ENCODE measurements around the gene SIL1.
"Not testable (repeated sequence)": the region's sequence is repeated elsewhere in the genome, so short reads cannot be mapped to it uniquely, and the experiment has no call there.

The SIL1 gene

DNA sequence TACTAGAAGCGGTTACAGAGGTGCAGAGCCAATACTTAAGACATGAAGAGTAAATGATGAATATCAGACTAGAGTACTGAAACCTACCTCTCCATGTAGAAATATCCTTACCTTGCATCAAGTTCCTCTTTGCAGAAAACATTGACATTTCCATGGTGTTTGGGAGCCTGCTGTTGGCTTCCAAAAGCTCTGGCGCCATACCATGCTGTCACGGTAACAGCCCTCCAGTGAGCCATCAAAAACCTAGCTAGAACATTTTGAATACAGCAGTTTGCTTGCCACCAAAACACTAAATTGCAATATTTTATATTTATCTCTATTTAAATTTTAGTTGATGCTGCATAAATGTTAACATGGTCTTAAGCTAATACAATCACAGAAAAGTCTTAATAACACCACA is 179.0 kb downstream of the SIL1 start:
- FAIRE-seq = no peak

DNA sequence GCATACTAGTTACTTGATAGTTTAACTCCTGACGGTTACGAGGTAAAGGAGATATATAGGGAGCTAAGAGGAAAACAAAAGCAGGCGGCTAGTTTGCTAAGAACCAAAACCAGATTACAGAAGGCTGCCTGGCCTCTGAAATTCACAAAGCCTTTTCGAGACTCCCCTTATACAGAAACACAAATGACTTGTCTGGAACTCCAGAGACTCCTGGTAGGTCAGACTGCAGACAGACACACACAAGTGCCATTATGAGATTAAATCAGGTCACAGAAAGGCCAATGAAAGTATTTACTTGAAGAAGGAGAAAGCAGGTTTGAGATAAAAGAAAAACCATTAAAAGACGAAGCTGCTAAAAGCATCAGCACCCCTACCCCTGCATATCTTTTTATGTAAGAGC is 180.5 kb downstream of the SIL1 start:
- no peak for FAIRE-seq

DNA sequence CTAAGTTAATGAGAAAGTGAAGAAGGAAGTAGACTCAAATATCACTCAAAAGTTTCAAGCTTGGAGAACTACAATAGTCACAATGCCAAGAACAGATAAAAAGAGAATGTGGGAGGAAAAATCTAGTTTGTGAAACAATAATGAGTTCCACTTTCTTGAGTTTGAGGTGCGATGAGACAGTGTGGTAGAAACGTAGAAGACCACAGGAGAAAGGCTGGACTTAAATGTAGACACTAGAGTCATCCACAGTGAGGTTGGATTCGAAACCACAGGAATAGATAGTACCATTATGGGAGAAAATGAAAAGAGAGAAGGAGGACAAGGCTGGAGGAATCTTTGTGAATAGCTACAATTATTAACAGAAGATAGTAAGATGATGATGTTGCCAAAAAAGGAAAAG is 182.0 kb downstream of the SIL1 start:
- FAIRE-seq = no peak

DNA sequence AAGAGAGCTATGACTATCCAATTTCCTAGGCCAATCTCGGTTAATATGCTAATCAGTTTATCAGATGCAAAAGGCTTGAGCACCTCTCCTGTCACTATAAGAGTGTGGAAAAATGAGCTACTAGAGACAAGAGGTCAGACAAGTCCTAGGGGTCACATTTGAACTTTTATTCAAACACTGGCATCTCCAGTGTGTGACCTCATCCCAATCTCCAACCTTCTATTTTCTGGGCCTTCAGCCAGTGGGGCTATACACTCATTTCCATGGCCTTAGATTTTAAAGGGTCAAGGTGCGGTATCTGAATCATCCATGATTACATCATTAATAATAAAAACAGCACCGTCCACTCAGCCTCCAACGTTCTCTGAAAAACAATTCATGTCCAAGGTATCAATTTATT is 183.4 kb downstream of the SIL1 start:
- no peak for FAIRE-seq

DNA sequence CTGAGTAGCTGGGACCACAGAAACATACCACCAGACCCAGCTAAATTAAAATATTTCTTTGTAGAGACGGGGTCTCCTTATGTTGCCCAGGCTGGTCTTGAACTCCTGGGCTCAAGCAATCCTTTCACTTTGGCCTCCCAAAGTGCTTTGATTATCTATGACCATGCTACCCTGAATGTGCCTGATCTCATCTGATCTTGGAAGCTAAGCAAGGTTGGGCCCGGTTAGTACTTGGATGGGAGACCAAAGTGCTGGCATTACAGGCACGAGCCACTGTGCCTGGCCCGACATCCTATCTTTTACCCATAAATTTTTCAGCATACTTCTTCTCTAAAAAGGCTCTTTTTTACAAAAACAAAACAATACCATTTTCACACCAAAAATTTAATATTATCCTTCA is 186.0 kb downstream of the SIL1 start:
- FAIRE-seq = no peak

DNA sequence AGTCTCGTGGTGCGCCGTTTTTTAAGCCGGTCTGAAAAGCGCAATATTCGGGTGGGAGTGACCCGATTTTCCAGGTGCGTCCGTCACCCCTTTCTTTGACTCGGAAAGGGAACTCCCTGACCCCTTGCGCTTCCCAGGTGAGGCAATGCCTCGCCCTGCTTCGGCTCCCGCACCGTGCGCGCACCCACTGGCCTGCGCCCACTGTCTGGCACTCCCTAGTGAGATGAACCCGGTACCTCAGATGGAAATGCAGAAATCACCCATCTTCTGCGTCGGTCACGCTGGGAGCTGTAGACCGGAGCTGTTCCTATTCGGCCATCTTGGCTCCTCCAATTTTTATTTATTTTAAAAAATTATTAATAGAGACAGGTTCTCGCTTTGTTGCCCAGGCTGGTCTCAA is 187.0 kb downstream of the SIL1 start:
- FAIRE-seq = not testable (repeated sequence)

DNA sequence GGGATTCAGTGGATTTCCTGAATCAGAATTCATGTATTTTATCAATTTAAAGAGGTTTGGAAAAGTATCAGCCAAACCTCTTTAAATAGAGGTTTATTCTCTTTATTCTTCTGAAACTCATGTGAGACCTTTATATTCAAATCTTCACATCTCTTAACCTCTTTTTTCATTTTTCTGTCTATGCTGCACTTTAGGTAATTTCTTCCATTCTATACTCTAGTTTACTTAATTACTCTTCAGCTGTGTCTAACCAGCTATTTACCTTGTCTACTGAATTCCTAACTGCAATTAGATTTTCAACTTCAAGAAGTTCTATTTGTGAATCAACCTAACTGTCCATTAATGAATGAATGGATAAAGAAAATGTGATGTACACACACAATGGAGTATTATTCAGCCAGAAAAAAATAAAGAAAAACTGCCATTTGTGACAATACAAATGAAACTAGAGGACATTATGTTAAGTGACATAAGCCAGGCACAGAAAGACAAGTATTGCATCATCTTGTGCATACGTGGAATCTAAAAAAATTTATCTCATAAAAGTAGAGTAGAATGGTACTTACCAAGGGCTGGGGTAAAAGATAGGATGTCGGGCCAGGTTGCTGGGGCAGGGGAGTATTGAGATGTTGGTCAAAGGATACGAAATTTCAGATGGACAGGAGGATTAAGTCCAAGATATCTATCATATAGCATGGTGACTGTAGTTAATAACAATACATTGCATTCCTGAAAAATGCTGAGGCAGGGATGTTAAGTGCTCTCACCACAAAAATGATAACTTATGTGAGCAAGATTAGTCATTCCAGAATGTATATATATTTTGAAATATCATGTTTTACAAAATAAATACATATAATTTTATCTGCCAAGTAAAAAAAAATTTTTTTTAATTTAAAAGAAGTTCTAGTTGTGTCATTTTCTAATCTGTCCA is 193.5 kb downstream of the SIL1 start:
- FAIRE-seq = no peak

DNA sequence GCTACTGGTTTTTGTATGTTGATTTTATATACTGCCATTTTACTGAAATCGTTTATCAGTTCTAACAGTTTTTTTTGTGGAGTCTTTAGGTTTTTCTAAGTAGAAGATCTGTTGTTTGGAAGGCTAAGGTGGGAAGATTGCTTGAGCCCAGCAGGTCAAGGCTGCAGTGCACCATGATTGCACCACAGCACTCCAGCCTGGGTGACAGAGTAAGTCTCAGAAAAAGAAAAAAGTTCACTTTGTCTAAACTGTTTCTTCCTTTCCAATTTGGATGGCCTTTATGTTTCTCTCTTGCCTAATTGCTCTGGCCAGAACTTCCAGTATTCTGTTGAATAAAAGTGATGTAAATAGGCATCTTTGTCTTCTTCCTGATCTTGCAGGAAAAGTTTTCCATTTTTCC is 198.5 kb downstream of the SIL1 start:
- no peak for FAIRE-seq

DNA sequence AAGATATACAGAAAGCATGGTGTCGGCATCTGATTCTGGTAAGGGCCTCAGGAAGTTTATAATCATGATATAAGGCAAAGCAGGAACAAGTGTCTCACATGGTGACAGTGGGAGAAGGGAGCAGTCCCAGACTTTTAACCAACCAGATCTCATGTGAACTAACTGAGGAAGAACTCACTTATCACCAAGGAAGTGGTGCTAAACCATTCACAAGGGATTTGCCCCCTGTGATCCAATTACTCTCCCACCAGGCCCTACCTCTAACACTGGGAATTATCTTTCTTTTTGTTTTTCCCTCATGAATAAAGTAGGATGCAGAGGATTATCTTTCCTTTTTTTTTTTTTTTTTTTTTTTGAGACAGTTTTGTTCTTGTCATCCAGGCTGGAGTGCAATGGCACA is 199.6 kb downstream of the SIL1 start:
- no peak for FAIRE-seq

DNA sequence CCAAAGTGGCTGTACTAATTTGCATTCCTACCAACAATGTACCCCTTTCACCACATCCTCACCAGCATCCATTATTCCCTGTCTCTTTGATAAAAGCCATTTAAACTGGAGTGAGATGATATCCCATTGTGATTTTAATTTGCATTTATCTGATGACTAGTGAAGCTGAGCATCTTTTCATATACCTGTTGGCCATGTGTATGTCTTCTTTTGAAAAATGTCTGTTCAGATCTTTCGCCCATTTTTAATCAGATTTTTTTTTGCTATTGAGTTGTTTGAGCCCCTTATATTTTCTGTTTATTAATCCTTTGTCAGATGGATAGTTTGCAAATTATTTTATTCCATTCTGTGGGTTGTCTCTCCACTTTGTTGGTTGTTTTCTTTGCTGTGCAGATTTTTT is 202.0 kb downstream of the SIL1 start:
- no peak for FAIRE-seq

DNA sequence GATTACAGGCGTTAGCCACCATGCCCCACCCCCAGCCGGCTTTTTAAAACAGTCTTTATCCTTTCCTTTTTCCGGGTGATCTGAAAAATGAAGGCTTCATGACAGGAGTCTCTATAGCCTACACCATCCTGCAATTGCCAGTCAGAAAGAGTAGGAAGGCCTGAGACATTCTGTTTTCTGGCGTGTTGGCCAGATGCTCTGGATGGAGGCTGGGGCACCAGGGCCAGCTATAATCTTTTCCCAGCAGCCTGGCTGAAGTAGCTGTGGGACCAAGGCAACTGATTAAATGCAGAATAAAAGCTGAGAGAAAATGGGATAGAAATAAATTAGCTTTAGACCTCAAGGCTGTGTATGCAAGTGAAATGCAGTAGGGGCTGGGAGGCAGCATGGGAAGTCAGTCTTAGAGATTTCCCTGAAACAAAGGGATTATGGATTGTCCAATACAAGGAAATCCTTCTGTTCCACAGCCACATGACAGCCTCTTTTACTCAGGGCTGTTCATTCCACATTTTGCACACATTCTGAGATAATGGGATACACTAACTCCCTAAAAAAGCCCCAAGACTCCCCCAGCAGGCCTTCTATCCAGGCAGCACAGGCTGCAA is 207.1 kb downstream of the SIL1 start:
- FAIRE-seq = no peak

DNA sequence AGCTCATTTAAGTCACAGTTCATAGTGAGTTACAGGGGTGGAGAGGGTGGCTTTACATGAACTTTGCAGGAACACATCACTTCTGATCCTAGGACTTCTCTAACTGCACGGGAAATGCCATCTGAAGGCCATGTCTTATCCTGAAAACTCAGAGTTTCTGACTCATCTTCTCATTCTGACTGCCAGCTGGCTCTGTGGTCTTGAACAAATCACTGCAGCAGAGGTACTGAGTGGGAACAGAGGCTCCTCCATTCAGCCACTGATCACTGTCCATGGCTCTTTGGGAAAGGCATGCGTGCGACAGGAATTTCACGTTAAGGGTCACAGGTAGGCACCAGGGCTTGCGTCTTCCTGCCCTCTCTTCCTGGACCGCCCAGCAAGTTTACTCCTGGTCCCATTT is 208.4 kb downstream of the SIL1 start:
- FAIRE-seq = no peak

DNA sequence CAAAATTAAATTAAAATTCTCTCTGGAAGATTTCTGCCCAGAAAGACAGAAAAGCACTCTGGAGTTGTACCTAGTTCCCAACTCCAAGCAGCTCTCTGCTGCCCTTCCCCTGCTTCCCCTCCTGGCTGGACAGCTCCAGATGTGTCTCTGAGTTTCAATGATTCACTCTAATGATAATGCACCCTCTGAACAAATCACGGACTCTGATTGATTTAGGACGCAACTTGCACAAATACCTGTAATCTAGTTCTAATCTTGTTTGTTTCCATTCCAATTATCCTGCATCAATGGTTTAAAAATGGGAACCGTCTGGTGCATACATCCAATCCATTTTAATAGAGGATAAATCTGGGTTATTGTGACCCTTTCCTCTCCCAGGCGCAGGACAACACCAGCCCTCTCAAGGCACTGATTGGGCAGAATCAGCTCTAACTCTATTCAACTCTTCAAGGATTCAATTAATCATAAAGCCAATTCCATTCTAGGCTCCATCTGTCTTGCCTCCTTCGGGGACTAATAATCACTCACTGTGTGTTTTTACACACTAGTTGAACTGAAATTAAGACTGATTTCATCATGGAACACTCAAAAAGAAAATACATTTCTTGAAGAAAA is 211.9 kb downstream of the SIL1 start:
- FAIRE-seq = no peak

DNA sequence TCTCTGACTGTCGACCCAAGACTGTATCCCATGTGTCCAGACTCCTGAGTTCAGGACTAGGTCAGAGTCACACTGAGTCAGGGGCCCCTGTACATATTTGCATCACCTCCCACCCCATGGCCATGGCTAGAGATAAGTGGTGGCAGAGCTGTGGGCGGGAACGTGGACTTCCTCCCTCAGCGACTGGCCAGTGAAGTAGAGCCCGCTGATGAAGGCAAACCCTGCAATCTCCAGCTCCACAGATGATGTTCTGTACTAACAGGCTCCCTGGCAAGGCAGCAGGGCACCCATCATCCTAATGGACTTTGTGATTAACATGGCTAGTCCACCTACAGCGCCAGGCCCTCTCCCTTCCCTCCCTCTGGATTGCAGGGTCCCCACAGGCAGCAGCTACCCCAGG is 212.5 kb downstream of the SIL1 start:
- no peak for FAIRE-seq

DNA sequence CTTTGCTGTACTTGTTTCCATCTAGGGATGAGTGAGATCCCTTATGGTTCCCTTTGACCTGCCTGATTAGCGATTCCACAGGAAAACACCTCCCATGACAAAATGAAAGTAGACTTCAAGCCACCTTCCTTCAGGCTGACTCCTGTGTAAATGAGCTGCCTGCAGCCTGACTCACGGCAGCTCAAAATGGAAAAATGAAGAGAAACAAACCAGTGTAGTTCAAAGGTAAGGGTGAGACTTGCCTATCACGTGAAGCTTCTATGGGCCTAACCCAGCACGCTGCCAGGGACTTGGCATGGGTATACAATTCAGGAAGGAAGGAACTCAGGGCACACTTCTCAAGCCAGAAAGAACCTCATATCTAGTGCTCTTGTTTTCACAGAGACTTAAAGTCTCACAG is 212.9 kb downstream of the SIL1 start:
- no peak for FAIRE-seq

DNA sequence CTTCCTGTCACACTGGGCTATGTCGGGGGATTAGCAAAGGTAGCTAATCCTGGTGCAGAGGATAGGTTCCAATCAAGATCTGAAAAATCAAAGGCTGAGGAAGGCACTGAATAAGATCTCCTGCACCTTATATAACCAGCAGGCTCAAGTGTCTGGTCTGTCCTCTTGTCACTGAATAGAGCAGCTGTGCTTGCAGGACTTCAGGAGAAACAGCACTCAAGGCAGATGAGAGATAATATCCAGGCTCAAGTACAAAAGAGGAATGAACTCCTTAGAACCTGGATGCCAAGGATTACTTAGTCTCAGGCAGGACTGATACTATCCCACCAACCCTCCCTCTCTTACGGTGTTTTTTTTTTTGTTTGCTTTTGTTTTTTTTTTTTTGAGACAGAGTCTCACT is 214.2 kb downstream of the SIL1 start:
- FAIRE-seq = no peak

DNA sequence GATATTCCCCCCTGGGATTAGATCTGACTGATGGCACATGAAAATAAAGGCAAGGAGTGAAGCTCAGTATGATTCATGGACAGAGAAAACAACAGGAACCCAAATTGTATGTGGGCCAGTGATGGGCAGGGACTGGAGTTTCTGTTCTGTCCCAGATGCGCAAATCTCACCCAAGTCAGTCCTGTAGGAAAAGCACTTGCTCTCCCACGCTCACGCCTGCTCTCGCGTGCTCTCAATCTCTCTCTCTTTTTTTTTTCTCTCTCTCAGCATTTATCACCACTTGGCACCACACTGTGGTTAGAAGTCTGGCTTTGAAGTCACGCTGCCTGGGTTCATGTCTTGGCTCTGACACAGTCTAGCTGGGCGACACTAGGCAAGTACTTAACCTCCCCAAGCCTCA is 216.6 kb downstream of the SIL1 start:
- FAIRE-seq = no peak

DNA sequence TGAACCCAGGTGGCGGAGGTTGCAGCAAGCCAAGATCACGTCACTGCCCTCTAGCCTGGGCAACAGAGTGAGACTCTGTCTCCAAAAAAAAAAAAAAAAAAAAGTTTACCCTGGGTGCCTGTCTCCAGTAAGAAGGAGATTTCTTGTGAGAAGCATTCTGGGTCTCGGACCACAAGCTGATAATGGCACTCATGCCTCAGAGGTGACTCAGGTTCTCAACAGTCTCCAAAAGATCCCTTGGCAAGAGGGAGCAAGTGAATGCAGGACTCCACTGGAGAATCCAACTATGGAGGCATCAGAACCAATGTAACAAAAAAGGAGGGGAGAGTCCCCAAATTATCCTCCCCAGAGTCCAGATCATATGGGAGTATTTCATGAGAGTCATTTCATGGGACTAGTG is 217.0 kb downstream of the SIL1 start:
- FAIRE-seq = no peak

DNA sequence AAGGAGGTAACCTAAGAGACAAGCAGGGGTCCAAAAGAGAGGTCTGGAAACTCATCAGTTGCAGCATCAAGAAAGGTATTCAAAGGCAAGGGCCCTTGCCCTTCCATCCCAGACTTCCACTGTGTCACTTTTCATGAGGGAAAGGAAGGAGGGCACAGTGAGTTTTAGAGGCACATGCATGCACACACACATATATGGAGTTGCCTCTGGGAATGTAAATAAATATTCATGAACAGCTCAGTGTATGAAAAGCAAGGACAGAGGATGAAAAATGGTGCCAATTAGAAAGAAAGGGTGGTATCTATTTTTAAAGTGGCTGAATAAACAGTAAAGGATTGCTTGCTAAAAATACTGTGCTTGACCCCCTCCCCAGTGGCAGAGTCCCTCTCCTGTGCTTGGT is 217.7 kb downstream of the SIL1 start:
- no peak for FAIRE-seq

DNA sequence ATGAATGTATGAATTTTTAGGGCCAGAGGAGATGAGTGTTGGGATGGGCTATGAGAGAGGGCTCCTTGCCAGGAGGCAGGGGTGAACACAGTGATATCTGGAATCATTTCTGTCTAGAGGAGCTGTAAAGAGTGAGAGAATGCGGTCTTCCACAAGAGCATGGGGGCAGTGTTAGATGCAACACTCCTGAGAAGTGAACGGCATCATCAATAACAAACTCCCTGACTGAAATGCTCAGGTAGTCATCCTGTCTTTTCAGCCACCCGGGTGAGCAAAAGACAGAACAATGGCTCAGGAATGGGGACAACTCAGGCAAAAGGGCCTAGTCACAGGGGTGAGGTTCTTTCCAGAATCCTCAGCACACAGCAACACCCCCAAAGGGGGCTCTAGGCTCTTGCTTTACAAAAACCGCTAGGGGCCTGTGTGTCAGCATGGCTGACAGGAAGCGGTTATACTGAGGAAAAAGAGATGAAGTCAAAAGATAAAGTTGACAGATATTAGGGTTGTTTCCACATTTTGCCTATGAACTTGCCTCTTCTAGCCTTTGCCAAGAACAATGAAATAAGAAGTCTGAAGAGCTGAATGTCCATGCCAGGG is 218.4 kb downstream of the SIL1 start:
- no peak for FAIRE-seq

DNA sequence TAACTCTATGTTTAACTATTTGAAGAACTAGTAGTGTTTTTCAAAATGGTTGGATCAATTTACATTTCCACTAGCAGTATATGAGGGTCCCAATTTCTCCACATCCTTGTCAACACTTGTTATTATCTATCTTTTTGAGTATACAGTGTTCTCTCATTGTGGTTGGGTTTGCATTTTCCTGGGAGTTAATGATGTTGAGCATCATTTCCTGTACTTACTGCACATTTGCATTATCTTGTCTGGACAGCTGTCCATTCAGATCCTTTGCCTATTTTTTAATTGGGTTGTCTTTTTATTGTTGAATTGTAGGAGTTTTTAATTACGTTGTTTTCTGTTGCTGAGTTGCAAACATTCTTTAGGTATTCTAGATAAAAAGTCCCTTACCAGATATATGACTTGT is 219.6 kb downstream of the SIL1 start:
- no peak for FAIRE-seq

DNA sequence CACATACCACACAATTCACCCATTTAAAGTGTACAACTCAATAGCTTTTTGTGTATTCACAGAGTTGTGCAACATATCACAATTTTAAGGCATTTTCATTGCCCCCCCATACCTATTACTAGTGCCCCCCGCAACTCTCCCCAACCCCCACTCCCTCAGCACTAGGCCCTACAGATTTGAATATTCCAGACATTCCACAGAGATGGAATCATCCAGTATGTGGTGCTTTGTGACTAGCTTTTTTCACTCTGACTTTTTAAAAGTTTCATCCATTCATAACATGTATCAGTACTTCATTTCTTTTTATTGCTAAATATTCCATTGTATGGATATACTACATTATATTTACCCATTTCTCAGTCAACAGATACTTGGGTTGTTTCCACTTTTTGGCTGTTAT is 220.1 kb downstream of the SIL1 start:
- FAIRE-seq = no peak

DNA sequence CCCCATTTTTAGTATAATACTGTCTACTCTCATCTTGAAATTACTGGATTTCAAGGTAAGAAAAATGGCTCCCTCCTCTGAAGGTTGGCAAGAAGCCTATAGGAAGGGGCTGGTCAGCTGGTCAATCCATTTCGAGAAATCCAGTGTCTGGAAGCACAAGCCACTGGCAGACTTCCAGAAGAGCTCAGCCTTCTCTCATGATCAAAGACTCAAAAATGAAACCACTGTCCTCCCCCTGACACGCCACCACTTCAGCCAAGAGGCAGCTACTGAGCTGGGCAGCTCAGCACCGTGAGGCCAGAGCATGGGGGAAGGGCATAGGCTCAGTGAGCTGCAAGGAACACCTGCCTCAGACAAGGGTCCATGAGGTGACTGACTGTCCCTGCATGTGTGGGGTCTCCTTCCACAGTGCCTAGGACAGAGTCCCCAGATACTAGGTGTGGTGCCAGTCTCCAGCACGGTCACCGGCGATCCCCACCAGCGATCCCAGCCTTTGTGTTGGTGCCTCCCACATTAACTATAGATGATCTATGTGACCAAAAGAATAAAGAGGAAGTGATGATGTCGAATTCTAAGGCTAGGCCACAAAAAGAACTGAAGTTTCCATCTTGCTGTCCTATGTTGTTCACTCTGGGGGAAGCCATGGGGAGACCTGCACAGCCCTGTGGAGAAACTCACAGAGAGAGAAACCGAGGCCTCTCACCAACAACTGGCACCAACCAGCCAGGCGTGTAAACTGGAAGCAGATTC is 222.9 kb downstream of the SIL1 start:
- FAIRE-seq = no peak
